ENCODE measurements around the gene NPAS3.

- TF ChIP-seq EZH2 (IDR thresholded peaks at IDR 0.05; ENCODE audit: low read length, unreplicated experiment) (no peak), CTCF (conservative IDR thresholded peaks at IDR 0.05; ENCODE audit: low read depth, low read length) (no peak), EZH2phosphoT487 (IDR thresholded peaks at IDR 0.05; ENCODE audit: borderline replicate concordance, low read length) (no peak)
These were observed 9.1 kb downstream of the NPAS3 start for GRCh38 chr14:32947792-32948191.

Data from PC-3 (cell line).